ENCODE data around the gene PAPPA2. TPM values are rescaled to one million over a fixed set of nuclear protein-coding genes. Genes with fewer than 3 reads are reported as not detected.
A peak's percentile ranks its signal among the peaks of the same experiment; 100 is the strongest.

The PAPPA2 gene
- total RNA-seq, 1 donor = 7.0 TPM

DNA sequence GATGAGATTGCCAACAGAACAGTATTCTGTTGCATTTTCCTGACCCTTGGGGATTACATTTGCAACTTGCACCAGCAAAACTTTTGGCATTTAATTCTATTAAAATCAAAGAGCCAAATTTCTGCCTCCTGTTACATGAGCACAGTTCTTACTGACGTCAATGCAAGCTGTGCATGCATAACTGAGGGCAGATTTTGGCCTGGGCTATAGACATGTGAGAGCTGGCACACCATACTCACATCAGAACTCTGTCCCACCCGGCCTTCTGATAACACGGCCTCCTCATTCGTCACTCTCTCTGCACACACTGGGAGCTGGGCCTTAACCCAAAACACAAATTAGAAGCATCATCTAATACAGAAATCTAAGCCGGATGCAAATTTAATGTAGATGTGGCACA, 31.5 kb downstream of the PAPPA2 start:
- peak; percentile 68 for DNase-seq (ENCODE audit: low read depth)
- TF ChIP-seq, protein P1, sequence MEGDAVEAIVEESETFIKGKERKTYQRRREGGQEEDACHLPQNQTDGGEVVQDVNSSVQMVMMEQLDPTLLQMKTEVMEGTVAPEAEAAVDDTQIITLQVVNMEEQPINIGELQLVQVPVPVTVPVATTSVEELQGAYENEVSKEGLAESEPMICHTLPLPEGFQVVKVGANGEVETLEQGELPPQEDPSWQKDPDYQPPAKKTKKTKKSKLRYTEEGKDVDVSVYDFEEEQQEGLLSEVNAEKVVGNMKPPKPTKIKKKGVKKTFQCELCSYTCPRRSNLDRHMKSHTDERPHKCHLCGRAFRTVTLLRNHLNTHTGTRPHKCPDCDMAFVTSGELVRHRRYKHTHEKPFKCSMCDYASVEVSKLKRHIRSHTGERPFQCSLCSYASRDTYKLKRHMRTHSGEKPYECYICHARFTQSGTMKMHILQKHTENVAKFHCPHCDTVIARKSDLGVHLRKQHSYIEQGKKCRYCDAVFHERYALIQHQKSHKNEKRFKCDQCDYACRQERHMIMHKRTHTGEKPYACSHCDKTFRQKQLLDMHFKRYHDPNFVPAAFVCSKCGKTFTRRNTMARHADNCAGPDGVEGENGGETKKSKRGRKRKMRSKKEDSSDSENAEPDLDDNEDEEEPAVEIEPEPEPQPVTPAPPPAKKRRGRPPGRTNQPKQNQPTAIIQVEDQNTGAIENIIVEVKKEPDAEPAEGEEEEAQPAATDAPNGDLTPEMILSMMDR (IDR thresholded peaks at IDR 0.05; ENCODE audit: insufficient read depth, low read length) = no peak
- no peak overlapping the region for H3K4me3 ChIP-seq (ENCODE audit: low read depth, low read length)

DNA sequence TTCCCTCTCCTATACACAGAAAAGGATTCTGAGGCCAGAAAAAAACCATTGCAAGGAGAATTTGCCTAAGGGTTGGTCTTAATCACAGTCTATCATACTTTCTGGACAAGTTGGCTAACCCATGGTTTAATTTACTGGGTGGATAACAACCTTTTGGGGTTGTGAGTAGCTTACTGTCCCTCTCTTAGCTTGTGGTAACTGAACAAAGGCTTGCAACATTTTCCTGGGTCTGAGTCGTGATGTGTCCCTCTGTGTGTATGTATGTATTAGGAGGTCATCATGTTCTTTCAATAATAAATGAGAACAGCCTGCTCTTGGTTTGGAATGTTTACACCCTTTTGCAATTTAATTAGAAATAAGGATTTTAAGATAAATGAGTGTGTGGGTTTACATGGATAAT, 36.7 kb downstream of the PAPPA2 start:
- DNase-seq (ENCODE audit: low read depth) = no peak
- H3K4me3 ChIP-seq (ENCODE audit: low read depth, low read length) = no peak overlapping the region
- TF ChIP-seq, protein P1 (IDR thresholded peaks at IDR 0.05; ENCODE audit: insufficient read depth, low read length) = no peak

DNA sequence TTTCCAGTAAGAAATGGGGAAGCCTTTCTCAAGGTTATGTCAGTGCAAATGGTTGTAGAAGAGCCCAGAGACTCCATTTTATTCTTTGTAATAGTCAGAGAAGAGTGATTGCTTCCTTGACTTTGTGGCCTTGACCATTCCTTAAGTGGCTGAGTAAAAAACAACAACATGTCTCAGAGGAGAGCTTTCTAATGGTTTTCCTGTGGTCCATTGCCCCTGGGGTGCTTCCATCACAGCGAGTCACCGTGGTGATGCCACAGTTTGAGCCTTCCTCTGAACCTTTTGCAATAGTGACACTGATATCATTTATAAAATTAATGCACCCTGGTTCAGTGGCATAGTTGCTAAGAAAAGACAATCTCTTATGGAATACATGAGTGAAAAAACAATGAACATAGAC, 38.6 kb downstream of the PAPPA2 start:
- DNase-seq (ENCODE audit: low read depth) = no peak
- no peak overlapping the region for H3K4me3 ChIP-seq (ENCODE audit: low read depth, low read length)
- TF ChIP-seq, protein P1 (IDR thresholded peaks at IDR 0.05; ENCODE audit: insufficient read depth, low read length) = no peak

DNA sequence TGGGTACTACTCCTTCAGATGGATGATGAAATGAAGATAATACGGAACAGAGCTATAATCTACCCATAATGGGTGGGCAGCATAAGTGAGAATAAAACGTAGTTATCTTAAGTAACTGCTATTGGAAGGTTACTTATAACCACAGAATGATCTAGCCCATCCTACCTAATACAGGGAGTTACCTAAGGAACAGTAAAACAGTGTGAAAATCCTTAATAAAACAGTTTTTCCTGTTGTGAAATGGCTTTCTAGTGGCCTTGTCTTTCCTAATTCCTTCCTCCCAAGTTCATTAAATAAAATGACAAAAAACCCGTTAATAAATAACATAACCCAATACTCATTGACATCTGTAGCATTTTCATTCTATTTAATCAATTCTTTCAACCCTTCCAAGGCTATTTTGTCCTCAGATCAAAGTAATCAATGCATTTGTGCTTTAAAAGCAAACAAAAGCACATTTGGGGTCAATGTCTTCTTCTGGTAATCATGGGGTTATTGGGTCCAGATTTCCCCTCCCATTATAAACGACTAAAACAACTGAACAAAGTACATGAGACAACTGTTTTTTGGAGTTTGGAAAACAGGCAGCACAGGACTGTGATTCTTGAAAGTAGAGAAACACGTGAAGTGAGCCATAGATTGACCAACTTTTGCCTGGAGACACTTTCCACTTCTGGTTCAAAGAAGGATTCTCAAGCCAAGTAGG, 42.0 kb downstream of the PAPPA2 start:
- H3K4me3 ChIP-seq (ENCODE audit: low read depth, low read length) = no peak overlapping the region
- TF ChIP-seq, protein P1 (IDR thresholded peaks at IDR 0.05; ENCODE audit: insufficient read depth, low read length) = no peak
- DNase-seq (ENCODE audit: low read depth) = no peak

DNA sequence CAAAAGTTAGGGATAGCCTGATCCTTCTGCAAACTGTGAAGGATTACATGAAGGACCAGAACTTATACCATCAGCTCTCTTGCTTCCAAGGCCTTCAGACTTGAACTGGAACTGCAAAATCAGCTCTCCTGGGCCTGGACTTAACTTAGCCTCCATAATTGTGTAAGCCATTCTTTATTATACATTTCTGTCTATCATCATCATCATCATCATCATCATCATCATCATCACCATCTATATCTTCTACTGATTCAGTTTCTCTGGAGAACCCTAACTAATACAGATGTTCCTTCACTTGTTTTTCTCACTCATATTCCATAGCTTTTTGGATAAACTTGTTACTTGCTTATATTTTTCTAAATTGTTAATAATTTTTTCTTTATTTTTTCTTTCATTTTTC, 50.0 kb downstream of the PAPPA2 start:
- TF ChIP-seq, protein P1 (IDR thresholded peaks at IDR 0.05; ENCODE audit: insufficient read depth, low read length) = no peak
- no peak for DNase-seq (ENCODE audit: low read depth)
- no peak overlapping the region for H3K4me3 ChIP-seq (ENCODE audit: low read depth, low read length)

DNA sequence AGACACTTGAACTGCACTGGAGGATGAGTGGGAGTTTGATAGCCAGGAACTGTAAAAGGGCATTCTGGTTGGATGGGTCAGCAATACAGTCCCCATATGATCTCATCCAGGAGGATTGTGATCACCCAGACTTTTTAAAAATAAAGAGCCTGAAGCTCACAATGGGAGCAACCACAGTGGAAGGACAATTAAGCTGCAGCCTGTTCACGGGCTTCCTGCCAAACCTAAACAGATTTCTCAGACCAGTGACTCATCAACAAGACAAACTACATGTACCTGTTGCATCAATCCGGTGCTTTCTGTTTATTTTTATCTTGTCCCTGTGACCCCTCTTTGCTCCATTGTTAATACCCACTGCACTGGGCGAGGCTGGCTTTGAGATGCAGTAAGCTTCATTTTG, 52.3 kb downstream of the PAPPA2 start:
- H3K4me3 ChIP-seq (ENCODE audit: low read depth, low read length) = no peak overlapping the region
- TF ChIP-seq, protein P1 (IDR thresholded peaks at IDR 0.05; ENCODE audit: insufficient read depth, low read length) = no peak
- peak; percentile 40 for DNase-seq (ENCODE audit: low read depth)

DNA sequence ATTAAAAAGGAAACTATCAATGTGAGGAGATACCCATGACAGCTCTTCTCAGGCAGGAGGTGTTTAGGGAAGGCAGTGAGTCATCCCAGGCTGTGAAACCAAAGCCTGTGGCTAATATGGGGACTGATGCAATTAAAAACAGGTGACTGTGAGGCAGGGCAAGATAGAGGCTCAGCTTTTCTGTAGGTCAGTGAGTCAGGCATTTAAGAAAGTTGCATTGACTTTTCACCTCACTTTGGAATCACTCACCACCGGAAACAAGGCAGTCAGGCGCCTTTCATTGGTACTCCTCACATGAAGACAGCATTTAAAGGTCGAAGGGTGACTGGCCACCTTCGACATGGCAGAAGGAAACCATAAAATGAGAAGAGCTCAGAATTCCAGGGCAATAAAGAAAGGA, 54.5 kb downstream of the PAPPA2 start:
- no peak overlapping the region for H3K4me3 ChIP-seq (ENCODE audit: low read depth, low read length)
- TF ChIP-seq, protein P1 (IDR thresholded peaks at IDR 0.05; ENCODE audit: insufficient read depth, low read length) = no peak
- no peak for DNase-seq (ENCODE audit: low read depth)

All from fibroblast of the aortic adventitia (primary cell).